T-helper 1 cell treated with Interleukin-12 subunit alpha and Interleukin-12 subunit beta and Interleukin-4 antibody, amounts not matched to agents 30 μg/mL and 1 μg/mL, for 36 hours (primary cell): ENCODE measurements around the gene RPTOR.

Source experiments
- H3K27ac Mint-ChIP-seq: one replicate; pipeline ENCODE4 v1.8.0; 2021; ENCODE audit warnings: mild to moderate bottlenecking, mixed read lengths
- H3K27me3 Mint-ChIP-seq: one replicate; pipeline ENCODE4 v1.8.0; 2021; ENCODE audit warnings: low read depth, mixed read lengths
- H3K36me3 Mint-ChIP-seq: one replicate; pipeline ENCODE4 v1.8.0; 2021; ENCODE audit warnings: low read depth, mixed read lengths
- H3K4me1 Mint-ChIP-seq: one replicate; pipeline ENCODE4 v1.8.0; 2021; ENCODE audit warnings: low read depth, mixed read lengths
- H3K4me3 Mint-ChIP-seq: one replicate; pipeline ENCODE4 v1.8.0; 2021; ENCODE audit warnings: mild to moderate bottlenecking, moderate library complexity, mixed read lengths
- H3K9me3 Mint-ChIP-seq: one replicate; pipeline ENCODE4 v1.8.0; 2021; ENCODE audit warnings: mixed read lengths

The RPTOR gene

GRCh38 chr17:80905586-80906230 is 361.1 kb downstream of the RPTOR start:
- Mint-ChIP-seq H3K4me3 (no peak overlapping the region), H3K9me3 (no peaks in the 10 kb centered on the region), H3K27ac (no peak overlapping the region), H3K36me3 (peaks cover 36% of the 10 kb centered on the region), H3K27me3 (no peaks in the 10 kb centered on the region), H3K4me1 (peaks cover 16% of the 10 kb centered on the region)

- Mint-ChIP-seq H3K27ac (no peak overlapping the region), H3K4me3 (no peak overlapping the region), H3K27me3 (no peaks in the 10 kb centered on the region), H3K9me3 (no peaks in the 10 kb centered on the region), H3K36me3 (peaks cover 33% of the 10 kb centered on the region), H3K4me1 (peaks cover 7% of the 10 kb centered on the region)
Measured at GRCh38 chr17:80906364-80907259, 362.0 kb downstream of the RPTOR start.

DNA sequence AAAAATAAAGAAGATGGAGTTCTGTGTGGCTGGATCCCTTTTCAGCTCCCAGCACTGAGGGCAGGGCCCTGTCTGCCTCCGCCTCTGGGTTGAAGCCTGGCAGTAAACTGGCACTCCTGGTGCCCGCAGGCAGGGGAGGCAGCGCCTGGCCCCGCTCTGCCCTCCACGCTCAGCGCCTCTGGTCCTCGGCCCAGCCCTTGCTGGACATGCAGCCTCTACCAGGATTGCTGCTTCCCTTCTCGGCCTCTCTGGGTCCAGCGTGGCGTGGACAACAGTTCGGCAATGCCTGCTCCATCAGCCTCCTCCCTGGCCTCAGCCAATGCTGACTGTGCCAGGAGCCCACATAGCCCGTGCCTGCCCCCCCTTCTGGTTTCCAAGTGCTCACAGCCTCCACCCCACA is 362.6 kb downstream of the RPTOR start:
- Mint-ChIP-seq H3K9me3 (no peaks in the 10 kb centered on the region), H3K36me3 (peaks cover 32% of the 10 kb centered on the region), H3K4me1 (peaks cover 2% of the 10 kb centered on the region), H3K4me3 (no peak overlapping the region), H3K27me3 (no peaks in the 10 kb centered on the region), H3K27ac (no peak overlapping the region)

DNA sequence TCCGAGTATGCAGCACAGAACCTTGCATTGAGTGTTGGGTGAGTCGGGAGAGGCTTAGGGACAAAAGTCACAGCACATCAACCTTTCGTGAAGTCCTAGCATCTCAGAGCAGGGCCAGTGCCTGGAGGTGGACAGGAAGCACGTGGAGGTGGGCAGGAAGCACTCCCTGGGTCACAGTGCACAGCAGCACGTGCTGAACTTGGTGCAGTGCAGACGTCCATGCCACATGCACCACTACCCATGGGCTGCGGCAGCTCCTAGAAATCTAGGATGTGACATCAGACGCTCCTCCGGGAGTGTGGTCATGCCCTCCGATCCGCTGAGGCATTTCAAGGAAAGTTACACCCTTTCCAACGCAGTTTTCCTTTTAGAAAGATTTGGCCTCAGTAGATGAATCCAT is 363.6 kb downstream of the RPTOR start:
- Mint-ChIP-seq H3K36me3 (peaks cover 32% of the 10 kb centered on the region), H3K9me3 (no peaks in the 10 kb centered on the region), H3K27ac (no peak overlapping the region), H3K27me3 (no peaks in the 10 kb centered on the region), H3K4me3 (no peak overlapping the region), H3K4me1 (peaks cover 2% of the 10 kb centered on the region)

DNA sequence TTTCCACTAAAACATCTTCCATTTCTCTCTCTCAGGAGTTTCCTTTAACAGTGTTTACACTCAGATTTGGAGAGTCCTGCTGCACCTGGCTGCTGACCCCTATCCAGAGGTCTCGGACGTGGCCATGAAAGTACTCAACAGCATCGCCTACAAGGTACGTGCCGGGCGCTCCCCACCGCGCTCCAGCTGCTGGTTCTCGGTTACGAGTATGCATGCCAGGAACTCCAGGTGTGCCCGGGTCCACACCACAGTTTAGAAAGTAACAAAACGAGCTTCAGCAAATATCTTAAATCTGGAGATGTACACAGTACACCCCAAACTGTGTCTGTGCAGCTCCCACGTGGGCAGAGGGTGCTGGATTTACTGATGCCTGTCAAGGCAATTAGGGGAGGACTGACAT is 364.1 kb downstream of the RPTOR start:
- H3K36me3 Mint-ChIP-seq, result peaks cover 37% of the 10 kb centered on the region
- no peaks in the 10 kb centered on the region for H3K27me3 Mint-ChIP-seq
- peaks cover 2% of the 10 kb centered on the region for H3K4me1 Mint-ChIP-seq
- H3K27ac Mint-ChIP-seq, result no peak overlapping the region
- H3K4me3 Mint-ChIP-seq, result no peak overlapping the region
- H3K9me3 Mint-ChIP-seq, result peaks cover 1% of the 10 kb centered on the region

GRCh38 chr17:80909635-80910034 is 365.0 kb downstream of the RPTOR start:
- Mint-ChIP-seq H3K4me1 (no peaks in the 10 kb centered on the region), H3K36me3 (peaks cover 39% of the 10 kb centered on the region), H3K4me3 (no peak overlapping the region), H3K9me3 (peaks cover 4% of the 10 kb centered on the region), H3K27ac (no peak overlapping the region), H3K27me3 (no peaks in the 10 kb centered on the region)

DNA sequence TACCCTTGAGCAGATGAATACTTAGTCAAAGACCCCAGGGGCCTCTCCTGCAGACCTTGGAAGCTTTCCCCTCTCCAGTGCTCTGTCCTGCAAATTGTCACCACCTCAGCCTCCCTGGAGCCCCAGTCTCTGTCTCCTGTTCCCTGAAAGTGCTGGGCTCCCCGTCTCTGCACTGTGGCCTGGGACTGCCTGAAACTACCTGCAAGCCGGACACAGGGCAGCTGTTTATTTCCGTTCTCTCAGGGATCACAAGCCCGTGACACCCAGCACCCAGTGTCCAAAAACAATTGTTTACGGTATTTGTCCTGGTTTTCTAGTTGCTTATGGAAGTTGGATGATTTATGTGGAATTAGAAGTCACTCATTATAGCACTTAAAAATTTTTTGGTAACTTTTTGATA is 365.4 kb downstream of the RPTOR start:
- H3K9me3 Mint-ChIP-seq, result peaks cover 4% of the 10 kb centered on the region
- H3K4me1 Mint-ChIP-seq, result no peaks in the 10 kb centered on the region
- no peaks in the 10 kb centered on the region for H3K27me3 Mint-ChIP-seq
- H3K4me3 Mint-ChIP-seq, result no peak overlapping the region
- peaks cover 39% of the 10 kb centered on the region for H3K36me3 Mint-ChIP-seq
- H3K27ac Mint-ChIP-seq, result no peak overlapping the region

GRCh38 chr17:80912476-80912875 is 367.8 kb downstream of the RPTOR start:
- no peak overlapping the region for H3K27ac Mint-ChIP-seq
- no peaks in the 10 kb centered on the region for H3K4me1 Mint-ChIP-seq
- H3K36me3 Mint-ChIP-seq, result peaks cover 40% of the 10 kb centered on the region
- no peak overlapping the region for H3K4me3 Mint-ChIP-seq
- peaks cover 4% of the 10 kb centered on the region for H3K9me3 Mint-ChIP-seq
- no peaks in the 10 kb centered on the region for H3K27me3 Mint-ChIP-seq

DNA sequence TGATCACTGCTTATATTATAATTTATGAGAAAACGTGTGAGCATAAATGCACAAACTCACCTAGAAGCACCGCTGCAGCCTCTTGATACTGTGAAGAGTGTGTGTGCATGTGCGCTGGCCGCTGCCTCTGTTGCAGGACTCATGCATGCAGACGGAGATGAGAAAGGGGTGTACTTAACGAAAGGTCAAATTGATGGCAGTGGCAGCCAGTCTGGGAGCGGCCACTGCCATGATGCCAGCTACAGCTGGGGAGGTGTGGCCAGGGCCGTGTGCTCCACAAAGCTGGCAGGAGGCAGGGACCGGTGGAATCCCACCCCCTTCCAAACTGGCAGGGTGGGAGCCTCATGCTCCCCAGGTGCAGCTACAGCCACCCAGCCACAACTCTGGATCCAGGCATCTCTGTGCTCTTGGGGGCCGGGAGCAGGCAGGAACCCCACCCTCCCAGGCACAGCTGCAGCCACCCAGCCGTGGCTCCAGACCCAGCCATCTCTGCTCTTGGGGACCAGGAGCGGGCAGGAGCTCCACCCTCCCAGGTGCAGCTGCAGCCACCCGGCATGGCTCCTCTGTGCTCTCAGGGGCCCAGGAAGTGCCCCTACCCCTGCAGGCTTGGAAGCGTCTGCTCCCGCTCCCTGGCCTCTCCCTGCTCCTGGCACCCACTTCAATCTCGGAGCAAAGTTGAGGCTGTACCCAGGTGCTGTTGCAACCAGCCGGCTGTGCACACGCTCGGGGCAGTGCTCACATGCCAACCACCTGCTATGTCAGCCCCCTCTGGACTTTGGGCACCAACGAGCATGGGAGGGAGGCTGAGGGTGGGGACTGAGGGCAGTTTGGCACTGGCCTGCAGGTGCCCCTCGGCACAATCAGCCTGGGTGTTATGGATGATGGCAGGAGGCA is 369.5 kb downstream of the RPTOR start:
- Mint-ChIP-seq H3K4me1 (no peaks in the 10 kb centered on the region), H3K4me3 (no peak overlapping the region), H3K27ac (no peak overlapping the region), H3K27me3 (no peaks in the 10 kb centered on the region), H3K36me3 (peaks cover 35% of the 10 kb centered on the region), H3K9me3 (peaks cover 4% of the 10 kb centered on the region)

DNA sequence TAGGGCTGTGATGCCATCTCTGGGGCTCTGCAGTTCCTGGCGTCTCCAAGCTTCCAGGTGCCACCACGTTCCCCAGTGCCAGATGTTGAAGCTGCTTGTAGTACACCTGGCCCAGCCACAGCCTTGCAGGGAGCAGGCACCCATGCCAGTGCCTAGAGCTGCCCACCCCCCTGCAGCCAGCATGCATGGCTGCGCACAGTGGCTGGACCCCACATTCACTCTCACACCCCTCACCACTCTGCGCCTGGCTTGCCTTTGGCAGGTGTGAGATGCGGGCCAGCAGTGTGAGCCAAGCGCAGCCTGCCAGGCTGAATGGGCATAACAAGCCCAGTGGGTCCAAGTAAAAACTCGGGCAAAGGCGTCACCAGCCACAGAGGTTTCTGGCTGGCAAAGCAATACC is 371.6 kb downstream of the RPTOR start:
- H3K27me3 Mint-ChIP-seq, result no peaks in the 10 kb centered on the region
- peaks cover 23% of the 10 kb centered on the region for H3K36me3 Mint-ChIP-seq
- H3K9me3 Mint-ChIP-seq, result peaks cover 4% of the 10 kb centered on the region
- H3K4me3 Mint-ChIP-seq, result no peak overlapping the region
- H3K4me1 Mint-ChIP-seq, result no peaks in the 10 kb centered on the region
- H3K27ac Mint-ChIP-seq, result no peak overlapping the region

GRCh38 chr17:80917716-80918560 is 373.3 kb downstream of the RPTOR start:
- peaks cover 20% of the 10 kb centered on the region for H3K36me3 Mint-ChIP-seq
- no peak overlapping the region for H3K4me3 Mint-ChIP-seq
- H3K27me3 Mint-ChIP-seq, result no peaks in the 10 kb centered on the region
- peaks cover 4% of the 10 kb centered on the region for H3K9me3 Mint-ChIP-seq
- H3K4me1 Mint-ChIP-seq, result no peaks in the 10 kb centered on the region
- H3K27ac Mint-ChIP-seq, result no peak overlapping the region

DNA sequence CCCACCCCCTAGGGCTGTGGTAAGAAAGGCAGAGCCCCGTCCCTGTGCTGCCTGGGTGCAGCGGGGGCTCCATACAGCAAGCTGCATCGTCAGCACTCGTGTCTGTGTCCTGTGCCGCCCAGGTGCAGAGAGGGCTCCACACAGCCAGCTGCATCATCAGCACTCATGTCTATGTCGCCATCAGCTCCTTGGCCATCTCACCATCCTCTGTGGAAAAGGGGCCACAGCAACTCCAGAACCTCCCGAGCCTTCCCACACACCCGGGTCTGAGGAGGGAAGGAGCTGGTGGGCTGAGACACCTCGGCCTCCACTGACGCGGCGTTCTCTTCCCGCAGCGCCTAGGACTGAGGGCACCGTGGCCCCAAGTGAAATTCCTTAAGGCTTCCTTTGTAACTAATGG is 374.1 kb downstream of the RPTOR start:
- Mint-ChIP-seq H3K36me3 (peaks cover 15% of the 10 kb centered on the region), H3K27me3 (no peaks in the 10 kb centered on the region), H3K4me3 (no peak overlapping the region), H3K9me3 (peaks cover 3% of the 10 kb centered on the region), H3K4me1 (no peaks in the 10 kb centered on the region), H3K27ac (no peak overlapping the region)

DNA sequence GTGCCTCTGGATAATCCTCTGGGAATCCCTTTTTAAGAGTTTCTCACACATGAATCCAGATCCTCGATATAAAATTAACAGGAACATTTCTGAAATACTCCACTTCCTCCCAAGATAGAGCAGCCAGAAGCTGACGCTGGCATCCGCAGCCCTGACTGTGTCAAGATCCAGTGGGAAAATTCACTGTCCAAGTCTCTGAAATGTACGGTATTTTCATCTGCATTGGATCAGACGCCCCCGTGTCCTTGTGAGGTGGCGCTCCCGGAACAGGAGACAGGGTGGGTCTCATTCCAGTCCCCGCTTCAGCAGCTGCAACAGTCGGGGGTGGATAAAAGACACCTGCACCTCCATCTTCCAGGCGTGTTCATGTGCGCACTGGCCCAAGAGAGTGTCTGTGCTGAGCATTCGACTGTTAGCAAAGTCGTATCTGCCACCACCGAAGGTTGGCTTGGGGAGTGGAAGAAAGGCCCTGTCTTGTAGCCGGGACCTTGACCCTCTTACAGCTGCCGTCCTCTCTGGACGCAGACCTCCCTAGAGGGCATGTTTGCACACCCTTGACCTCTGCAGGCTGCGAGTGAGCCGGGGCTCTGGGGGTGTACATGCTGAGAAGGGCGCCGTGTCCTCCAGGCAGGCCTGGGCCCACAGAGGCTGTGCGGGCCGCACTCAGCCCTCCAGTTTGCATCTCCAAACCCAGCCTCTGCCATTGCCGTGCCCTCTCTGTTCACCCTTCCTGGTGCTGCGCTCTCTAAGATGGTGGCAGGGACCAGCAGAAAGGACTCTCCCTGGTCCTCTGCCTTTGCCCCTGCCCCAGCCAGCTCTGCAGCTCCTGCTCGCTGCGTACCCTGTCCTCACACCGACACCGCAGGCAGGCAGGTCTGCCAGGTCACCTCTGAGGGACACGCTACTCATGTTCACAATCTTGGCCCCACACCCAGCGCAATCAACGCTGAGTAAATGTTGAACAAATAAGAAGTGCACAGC is 375.0 kb downstream of the RPTOR start:
- no peaks in the 10 kb centered on the region for H3K4me1 Mint-ChIP-seq
- H3K4me3 Mint-ChIP-seq, result no peak overlapping the region
- H3K36me3 Mint-ChIP-seq, result peaks cover 12% of the 10 kb centered on the region
- H3K9me3 Mint-ChIP-seq, result no peaks in the 10 kb centered on the region
- H3K27ac Mint-ChIP-seq, result no peak overlapping the region
- H3K27me3 Mint-ChIP-seq, result no peaks in the 10 kb centered on the region
